ENCODE results near the gene PNMA3. TPM values are rescaled to one million over a fixed set of nuclear protein-coding genes. Genes with fewer than 3 reads are reported as not detected.

Gene PNMA3
- total and polyA plus RNA-seq, 12 donors: 0.04 to 4.5 (median 2.1) TPM

Other genes starting within 250 kb of the PNMA3 start
- 10 to 100 TPM; 22.9 to 33.5 (median 25.0) TPM for gene CETN2, start 225.7 kb upstream of the PNMA3 start, total RNA-seq
- gene CETN2, start 225.7 kb upstream of the PNMA3 start, polyA plus RNA-seq: 10 to 100 TPM; 25.5 to 35.7 TPM
- 10 to 100 TPM; 12.4 to 32.2 (median 16.1) TPM for gene NSDHL, start 225.4 kb upstream of the PNMA3 start, total RNA-seq
- gene NSDHL, start 225.4 kb upstream of the PNMA3 start, polyA plus RNA-seq: 10 to 100 TPM in 1 of 2 donors, 1 to 10 TPM in 1; 8.6 to 41.4 TPM
- gene ZNF185, start 158.4 kb upstream of the PNMA3 start, total RNA-seq: 1 to 10 TPM; 1.2 to 4.5 (median 1.5) TPM
- under 1 TPM; 0.51 to 0.62 TPM for gene ZNF185, start 158.4 kb upstream of the PNMA3 start, polyA plus RNA-seq
- not detected for gene PNMA5, start 62.4 kb upstream of the PNMA3 start, total RNA-seq
- gene PNMA5, start 62.4 kb upstream of the PNMA3 start, polyA plus RNA-seq: not detected
- 1 to 10 TPM in 9 of 10 donors, under 1 TPM in 1; 0.94 to 4.5 (median 1.9) TPM for gene PNMA6A, start 16.0 kb downstream of the PNMA3 start, total RNA-seq
- 1 to 10 TPM in 1 of 2 donors, under 1 TPM in 1; 0.51 to 2.9 TPM for gene PNMA6A, start 16.0 kb downstream of the PNMA3 start, polyA plus RNA-seq
- not detected for gene MAGEA1, start 122.8 kb downstream of the PNMA3 start, total RNA-seq
- not detected for gene MAGEA1, start 122.8 kb downstream of the PNMA3 start, polyA plus RNA-seq